CD4-positive, alpha-beta T cell treated with Interleukin-6 at 100 ng/mL for 8 hours (primary cell): Measurements from ENCODE around the gene KPNA2.
A peak's percentile ranks its signal among the peaks of the same experiment; 100 is the strongest.
"Not testable (repeated sequence)": the region's sequence is repeated elsewhere in the genome, so short reads cannot be mapped to it uniquely, and the experiment has no call there.

Source experiments
- DNase-seq: peaks from one replicate; pipeline ENCODE4 v3.0.0-alpha.2; 2020; ENCODE audit warnings: mixed read lengths, low spot score

The KPNA2 gene

GRCh38 chr17:68035523-68036303 lies at the start of gene KPNA2:
TSS of gene KPNA2 (plus strand) at chr17:68035735. CDS start at chr17:68037133, 1,398 bp downstream.
- peak; percentile 95 for DNase-seq

- DNase-seq, result no peak
Measured at GRCh38 chr17:67990909-67991308, 44.6 kb upstream of the KPNA2 start.

- no peak for DNase-seq
Measured at GRCh38 chr17:67992548-67993152, 42.9 kb upstream of the KPNA2 start.

DNA sequence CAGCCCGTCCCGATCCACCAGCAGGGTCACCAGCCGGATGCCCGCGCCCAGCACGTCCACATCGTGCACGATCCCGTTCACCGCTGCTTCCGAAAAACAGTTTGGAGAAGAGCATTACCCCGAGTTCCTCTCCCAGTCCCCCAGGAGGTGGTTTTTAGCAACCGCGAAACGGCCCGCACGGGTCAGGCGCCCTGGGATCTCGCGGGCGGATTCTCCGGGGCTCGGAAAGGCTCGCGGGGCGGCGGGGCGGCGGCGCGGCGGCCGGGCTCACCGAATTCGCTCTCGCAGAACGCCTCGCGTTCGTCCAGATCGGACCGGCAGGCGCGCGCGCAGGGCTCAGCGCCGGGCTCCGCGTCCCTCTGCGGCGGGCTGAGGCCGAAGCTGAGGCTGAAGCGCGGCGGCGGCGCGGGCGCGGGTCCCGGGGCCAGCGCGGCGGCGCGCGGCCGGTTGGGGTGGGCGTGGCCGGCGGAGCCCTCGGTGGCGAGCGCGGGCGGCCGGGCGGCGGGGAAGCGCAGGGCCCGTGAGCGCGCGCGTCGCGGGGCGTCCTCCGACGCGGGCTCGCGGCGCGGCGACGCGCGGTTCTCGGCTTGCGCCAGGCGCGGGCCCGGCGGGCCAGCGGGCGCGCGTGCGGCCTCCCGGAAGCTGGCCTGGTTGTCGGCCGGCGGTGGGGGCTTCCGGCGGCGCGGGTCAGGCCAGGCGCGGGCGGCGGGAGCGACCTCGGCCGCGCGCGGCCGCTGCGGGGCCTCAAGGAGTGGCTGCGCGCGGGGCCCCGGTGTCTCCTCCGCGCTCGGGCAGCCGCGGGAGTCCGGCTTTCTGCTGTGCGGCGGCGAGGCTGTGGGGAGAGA lies 42.2 kb upstream of the KPNA2 start:
- peak; percentile 55 for DNase-seq

- DNase-seq, result no peak
Measured at GRCh38 chr17:67993998-67994361, 41.6 kb upstream of the KPNA2 start.

DNA sequence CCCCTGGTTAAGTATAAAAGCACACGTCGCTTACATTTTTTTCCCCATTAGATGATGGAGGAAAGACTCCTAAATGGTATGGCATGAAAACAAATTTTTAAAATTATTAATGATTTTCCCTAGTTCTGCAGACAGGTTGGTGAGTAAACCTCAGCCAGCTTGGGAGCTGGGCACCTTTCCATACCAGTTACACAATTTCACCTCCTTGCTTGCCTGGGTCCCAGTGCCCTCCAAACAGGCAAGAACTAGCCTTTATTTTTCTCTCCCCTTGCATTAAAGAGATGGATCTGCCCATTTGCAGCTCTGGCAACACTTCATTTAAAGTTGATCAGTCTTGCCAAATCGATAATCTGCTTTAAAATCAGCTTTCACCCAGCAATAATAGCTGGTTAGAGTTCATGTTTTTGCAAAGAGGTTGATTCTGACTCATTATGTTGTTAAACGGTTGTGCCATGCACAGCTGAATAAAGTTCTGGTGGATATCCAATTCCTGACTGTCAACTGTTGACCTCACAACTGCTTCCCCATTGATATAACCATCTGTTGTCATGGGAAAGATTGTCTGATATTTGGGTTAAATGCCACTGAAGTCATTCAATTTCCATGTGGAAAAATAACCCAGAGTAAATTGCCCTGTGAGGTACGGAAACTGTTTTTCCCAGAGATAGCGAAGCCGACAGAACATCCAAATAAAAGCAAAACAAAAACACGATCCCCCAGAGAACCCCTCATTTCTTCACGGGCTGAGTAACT lies 40.5 kb upstream of the KPNA2 start:
- no peak for DNase-seq

GRCh38 chr17:67995570-67996263 lies 39.8 kb upstream of the KPNA2 start:
- DNase-seq, result no peak

DNA sequence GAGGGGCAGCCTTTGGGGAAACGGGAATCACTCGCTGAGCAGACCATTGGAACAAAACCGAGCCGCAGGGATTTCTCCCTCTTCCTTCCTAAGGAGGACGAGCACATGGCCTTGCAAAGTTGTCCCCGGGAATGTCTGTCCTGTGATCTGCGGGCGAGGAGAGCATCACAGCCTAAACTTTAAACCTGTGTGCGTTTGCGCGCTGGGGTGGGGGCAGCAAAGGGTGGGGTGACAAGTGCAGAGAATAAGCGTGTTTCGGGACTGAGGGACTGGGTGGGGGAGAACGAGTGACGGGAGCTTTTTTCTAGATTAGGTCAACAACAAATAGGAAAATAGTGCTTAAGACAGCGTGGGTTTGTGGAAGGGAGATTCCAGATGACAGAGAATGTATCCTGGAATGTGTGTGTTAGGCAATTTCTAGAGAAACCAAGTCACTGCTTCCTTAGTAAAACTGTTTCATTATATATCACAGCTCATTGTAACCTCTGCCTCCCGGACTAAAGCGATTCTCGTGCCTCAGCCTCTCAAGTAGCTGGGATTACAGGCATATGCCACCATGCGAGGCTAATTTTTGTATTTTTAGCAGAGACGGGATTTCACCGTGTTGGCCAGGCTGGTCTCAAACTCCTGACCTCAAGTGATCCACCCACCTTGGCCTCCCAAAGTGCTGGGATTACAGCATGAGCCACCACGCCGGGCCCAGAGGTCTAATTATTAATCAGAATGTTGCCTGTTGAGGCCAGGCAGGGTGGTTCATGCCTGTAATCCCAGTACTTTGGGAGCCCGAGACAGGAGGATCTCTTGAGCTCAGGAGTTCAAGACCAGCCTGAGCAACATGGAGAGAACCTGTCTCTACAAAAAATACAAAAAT lies 39.0 kb upstream of the KPNA2 start, which contains the start of gene C17orf58:
C17orf58 (minus strand) TSS at position 169 of the 871 bp plus-strand sequence. CDS start 271 bp downstream, outside the sequence.
- DNase-seq, result not testable (repeated sequence)

- DNase-seq, result no peak
Measured at GRCh38 chr17:67998466-67998865, 37.1 kb upstream of the KPNA2 start.

DNA sequence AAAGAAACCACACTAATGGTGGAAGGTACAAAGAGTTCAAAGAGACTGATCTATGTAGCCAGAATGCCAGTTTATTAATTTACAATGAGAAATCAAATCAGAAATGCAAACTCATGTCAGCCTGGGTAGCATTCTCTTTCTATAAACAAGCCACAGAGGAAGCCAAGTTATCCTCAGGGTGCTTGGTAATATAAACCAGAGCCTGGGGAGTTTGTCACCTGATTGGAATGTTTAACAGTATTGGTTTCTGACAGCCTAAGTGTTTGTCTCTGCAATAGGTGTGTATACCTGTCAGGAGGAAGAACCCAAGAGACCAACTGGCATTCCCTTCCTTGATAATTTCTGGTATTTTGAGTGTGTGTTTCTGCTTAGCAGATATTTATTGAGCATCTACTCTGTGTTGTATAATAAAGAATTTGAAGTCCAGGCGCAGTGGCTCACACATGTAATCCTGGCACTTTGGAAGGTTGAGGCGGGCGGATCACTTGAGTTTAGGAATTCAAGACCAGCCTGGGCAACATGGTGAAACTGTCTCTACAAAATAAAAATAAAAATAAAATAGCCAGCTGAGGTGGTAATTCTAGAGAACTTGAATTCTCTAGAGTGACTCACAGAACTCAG lies 36.1 kb upstream of the KPNA2 start:
- no peak for DNase-seq

DNA sequence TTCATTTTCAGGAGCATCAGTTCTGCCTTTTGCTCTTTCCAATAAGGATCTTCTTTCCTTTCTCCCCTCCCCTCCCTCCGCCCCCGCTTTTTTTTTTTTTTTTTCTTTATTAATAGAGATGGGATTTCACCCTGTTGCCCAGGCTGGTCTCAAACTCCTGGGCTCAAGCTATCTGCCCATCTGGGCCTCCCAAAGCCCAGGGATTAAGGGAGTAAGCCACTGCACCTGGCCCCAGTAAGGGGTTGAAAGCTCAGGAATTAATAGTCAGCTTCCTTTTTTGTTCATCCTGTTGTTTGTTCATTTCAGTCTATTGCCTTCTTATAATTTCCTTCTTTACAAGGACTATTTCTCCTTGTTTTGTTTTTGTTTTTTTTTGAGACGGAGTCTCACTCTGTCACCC lies 31.3 kb upstream of the KPNA2 start:
- DNase-seq, result no peak

GRCh38 chr17:68006797-68007196 lies 28.7 kb upstream of the KPNA2 start:
- no peak for DNase-seq

DNA sequence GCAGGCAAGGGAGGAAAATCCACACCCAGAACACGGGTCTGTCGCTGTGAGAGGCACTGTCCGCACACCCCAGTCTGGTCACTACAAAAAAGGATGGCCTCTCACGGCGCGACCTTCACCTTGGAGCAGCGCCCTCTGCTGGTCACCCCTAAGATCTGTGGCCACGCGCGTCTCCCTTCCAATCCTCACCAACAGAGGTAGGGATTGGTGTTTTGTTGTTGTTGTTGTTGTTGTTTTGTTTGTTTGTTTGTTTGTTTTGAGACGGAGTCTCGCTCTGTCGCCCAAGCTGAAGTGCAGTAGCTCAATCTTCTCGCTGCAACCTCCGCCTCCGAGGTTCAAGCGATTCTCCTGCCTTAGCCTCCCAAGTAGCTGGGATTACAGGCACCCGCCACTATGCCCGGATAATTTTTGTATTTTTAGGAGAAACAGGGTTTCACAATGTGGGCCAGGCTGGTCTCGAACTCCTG lies 24.3 kb upstream of the KPNA2 start:
- peak; percentile 47 for DNase-seq

DNA sequence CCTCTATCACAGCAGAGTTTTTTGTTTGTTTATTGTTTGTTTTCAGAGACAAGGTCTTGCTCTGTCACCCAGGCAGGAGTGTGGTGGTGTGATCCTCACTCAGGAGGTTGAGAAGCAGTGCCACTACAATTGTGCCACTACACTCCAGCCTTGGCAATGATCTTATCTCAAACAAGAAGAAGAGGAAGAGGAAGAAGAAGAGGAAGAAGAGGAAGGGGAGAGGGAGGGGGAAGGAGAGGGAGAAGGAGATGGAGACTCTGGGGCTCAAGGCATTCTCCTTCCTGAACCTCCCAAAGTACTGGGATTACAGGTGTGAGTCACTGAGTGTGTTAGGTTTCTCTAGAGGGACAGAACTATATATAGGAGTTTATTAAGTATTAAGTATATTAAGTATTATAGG lies 22.1 kb upstream of the KPNA2 start:
- DNase-seq, result no peak

- no peak for DNase-seq
Measured at GRCh38 chr17:68015081-68015723, 20.3 kb upstream of the KPNA2 start.

GRCh38 chr17:68016838-68017237 lies 18.7 kb upstream of the KPNA2 start:
- no peak for DNase-seq

DNA sequence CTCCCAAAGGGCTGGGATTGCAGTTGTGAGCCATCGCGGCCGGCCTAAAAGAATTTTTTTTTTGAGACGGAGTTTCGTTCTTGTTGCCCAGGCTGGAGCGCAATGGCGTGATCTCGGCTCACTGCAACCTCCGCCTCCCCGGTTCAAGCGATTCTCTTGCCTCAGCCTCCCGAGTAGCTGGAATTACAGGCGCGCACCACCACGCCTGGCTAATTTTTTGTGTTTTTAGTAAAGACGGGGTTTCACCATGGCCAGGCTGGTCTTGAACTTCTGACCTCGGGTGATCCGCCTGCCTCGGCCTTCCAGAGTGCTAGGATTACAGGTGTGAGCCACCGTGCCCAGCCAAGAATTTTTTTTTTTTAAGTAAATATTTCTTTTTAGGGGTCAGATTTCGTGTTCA lies 17.0 kb upstream of the KPNA2 start:
- DNase-seq, result not testable (repeated sequence)

- DNase-seq, result no peak
Measured at GRCh38 chr17:68019336-68019674, 16.2 kb upstream of the KPNA2 start.

DNA sequence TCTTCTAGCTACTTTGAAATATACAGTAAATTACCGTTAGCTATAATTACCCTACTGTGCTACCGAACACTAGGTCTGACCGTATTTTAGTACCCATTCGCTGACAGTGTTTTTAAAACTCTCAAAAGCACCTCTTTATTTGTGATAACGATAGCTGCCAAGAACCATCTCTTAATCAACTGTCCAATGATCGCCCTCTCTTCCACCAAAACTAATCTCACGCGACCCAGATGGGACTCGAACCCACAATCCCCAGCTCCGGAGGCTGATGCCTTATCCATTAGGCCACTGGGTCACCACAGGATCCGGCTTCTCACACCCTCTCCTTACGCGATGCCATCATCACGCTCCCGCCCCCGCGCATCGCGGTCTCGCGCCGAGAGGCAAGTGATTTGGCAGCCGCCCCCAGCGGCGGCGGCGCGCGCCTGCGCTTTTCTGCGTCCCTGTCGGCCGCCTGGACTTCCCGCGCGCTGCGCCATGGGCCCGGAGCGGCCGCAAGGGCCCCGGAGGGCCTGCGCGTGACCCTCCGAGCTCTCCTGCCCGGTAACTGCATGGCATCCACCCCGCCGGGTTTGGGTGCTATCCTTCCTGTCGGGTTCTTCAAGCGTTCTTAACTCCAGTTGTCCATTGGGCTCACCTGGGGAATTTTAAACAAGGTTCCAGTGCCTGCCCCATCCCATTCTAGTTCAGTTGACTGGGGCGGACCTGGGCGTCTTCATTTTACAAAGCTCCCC lies 15.7 kb upstream of the KPNA2 start:
- DNase-seq, result peak; percentile 92
